Stomach (tissue), 9 donors: ENCODE data around the gene HIBADH. TPM values are rescaled to one million over a fixed set of nuclear protein-coding genes. Genes with fewer than 3 reads are reported as not detected.
A peak's percentile ranks its signal among the peaks of the same experiment; 100 is the strongest.

Experiments used
- DNase-seq, 2 donors: peaks; one replicate each; pipeline versions ENCODE4 v3.0.0 to v3.0.0-alpha.2; 2013 to 2019
- H3K27ac ChIP-seq, 5 donors: fragments of 200-600 bp in 4 of 5; sonication (generic) in 4 of 5; one replicate each; pipeline ENCODE4 v1.5.1; 2013 to 2019; ENCODE audit warnings: mild to moderate bottlenecking in 1 of 5, moderate library complexity in 1 of 5
- H3K27me3 ChIP-seq, 3 donors: fragments of 200-600 bp; sonication (generic); one replicate each; pipeline ENCODE4 v1.5.1; 2017 to 2019; ENCODE audit warnings: mixed run types in 1 of 3
- H3K36me3 ChIP-seq, 4 donors: fragments of 200-600 bp; sonication (generic); 1 replicate in 3 of 4; 2 replicates in 1 of 4; pipeline ENCODE4 v1.5.1; 2016 to 2019
- H3K4me1 ChIP-seq, 4 donors: fragments of 200-600 bp; sonication (generic); one replicate each; pipeline ENCODE4 v1.5.1; 2016 to 2019
- H3K4me3 ChIP-seq, 4 donors: fragments of 200-600 bp; sonication (generic) in 3 of 4; one replicate each; pipeline ENCODE4 v1.5.1; 2016 to 2019; ENCODE audit warnings: mild to moderate bottlenecking in 1 of 4
- H3K9me3 ChIP-seq, 4 donors: fragments of 200-600 bp; sonication (generic); one replicate each; pipeline ENCODE4 v1.5.1; 2016 to 2019
- EP300 ChIP-seq: sonication (generic); formaldehyde crosslinking; IDR thresholded peaks from one replicate; pipeline ENCODE4 v1.6.1; 2017; ENCODE audit warnings: antibody characterized with exemption
- POLR2A ChIP-seq, 4 donors: fragments of 450-650 bp; IDR thresholded peaks; one replicate each; pipeline ENCODE4 v1.6.1; 2016; ENCODE audit warnings: antibody characterized with exemption in 4 of 4, control low read depth in 2 of 4, mild to moderate bottlenecking in 1 of 4, moderate library complexity in 1 of 4
- POLR2AphosphoS5 ChIP-seq, 3 donors: sonication (generic); formaldehyde crosslinking; IDR thresholded peaks; one replicate each; pipeline ENCODE4 v1.6.1; 2016; ENCODE audit warnings: antibody characterized with exemption in 3 of 3
- WGBS, 5 donors: extraction: QIAGEN DNeasy Blood & Tissue Kit in 3 of 5; methylation state at CpG; one replicate each; pipeline versions ENCODE4 v1.1.5 to v1.1.7; 2013 to 2018; 5-methylcytosine and 5-hydroxymethylcytosine counted together
- intact Hi-C: fragments of 100-400 bp; cut with DNase I; formaldehyde crosslinking; loops from one replicate; pipeline ENCODE4 v1.15.1; 2023; ENCODE audit warnings: low total_unique reads
- polyA plus RNA-seq, 3 donors: library from polyadenylated mRNA; stranded (reverse); fragments of 200-250 nt; gene quantifications; one replicate each; pipeline ENCODE4 v1.2.3, GENCODE V29; 2013
- total RNA-seq, 5 donors: library from RNA; depleted of rRNA; stranded (reverse); fragments of >200 nt; gene quantifications; one replicate each; pipeline versions ENCODE4 v1.1.0 to v1.2.3, GENCODE V29; 2014 to 2016
- TF ChIP-seq, protein P1 (sequence below), 7 experiments: fragments of 450-650 bp in 4 of 7; fragments of 200-600 bp in 3 of 7; sonication (generic) in 3 of 7; IDR thresholded peaks; one replicate each; pipeline ENCODE4 v1.5.1; 2016 to 2019; ENCODE audit warnings: antibody characterized with exemption in 7 of 7, control low read depth in 2 of 7, mild to moderate bottlenecking in 1 of 7
- donor health status: healthy with polysubstance abuse.
- donor health status: Bipolar disorder and iron deficiency.
- donor health status: healthy.

Gene HIBADH
- total and polyA plus RNA-seq, 8 donors = 17.5 to 65.2 (median 45.8) TPM

DNA sequence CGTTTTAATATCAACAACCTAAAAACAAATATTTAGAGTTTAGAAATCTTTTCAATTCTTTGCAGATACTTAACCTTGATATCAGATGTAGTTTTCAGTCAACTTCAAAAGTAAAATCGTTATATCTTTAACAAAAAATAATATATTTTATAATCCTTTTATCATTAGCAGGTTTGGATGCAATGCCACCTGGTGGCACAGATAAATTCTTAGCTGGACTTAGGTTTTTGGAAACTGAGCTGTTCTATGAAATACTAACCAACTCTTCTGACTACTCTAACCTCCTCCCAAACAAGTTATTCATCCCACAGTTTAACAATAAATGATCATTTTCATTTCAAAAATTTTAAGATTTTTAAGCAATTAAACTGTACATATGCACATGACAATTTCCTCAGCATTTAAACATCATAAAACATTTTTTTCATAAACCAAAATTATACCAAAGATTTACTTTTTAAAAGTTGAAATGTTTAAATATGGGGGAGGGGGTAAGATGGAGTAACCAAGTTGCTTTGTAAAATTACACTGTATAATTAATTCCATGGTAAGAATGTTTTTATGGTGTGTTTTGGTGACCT lies 56.9 kb downstream of the HIBADH start:
- H3K36me3 ChIP-seq = no peaks in the 10 kb centered on the region
- H3K4me3 ChIP-seq = no peak overlapping the region
- WGBS, 5 donors = 18 to 38% (median 21%) methylated on average over 2 of the region's 2 CpGs
- H3K4me1 ChIP-seq = peaks cover 0 to 6% (median 1%) of the 10 kb centered on the region in 4 donors
- intact Hi-C loops = no loop called here
- H3K9me3 ChIP-seq = no peaks in the 10 kb centered on the region
- H3K27me3 ChIP-seq = no peaks in the 10 kb centered on the region
- TF ChIP-seq POLR2A (IDR thresholded peaks at IDR 0.05) = no peak
- TF ChIP-seq, protein P1, sequence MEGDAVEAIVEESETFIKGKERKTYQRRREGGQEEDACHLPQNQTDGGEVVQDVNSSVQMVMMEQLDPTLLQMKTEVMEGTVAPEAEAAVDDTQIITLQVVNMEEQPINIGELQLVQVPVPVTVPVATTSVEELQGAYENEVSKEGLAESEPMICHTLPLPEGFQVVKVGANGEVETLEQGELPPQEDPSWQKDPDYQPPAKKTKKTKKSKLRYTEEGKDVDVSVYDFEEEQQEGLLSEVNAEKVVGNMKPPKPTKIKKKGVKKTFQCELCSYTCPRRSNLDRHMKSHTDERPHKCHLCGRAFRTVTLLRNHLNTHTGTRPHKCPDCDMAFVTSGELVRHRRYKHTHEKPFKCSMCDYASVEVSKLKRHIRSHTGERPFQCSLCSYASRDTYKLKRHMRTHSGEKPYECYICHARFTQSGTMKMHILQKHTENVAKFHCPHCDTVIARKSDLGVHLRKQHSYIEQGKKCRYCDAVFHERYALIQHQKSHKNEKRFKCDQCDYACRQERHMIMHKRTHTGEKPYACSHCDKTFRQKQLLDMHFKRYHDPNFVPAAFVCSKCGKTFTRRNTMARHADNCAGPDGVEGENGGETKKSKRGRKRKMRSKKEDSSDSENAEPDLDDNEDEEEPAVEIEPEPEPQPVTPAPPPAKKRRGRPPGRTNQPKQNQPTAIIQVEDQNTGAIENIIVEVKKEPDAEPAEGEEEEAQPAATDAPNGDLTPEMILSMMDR (IDR thresholded peaks at IDR 0.05) = peak in 1 of 7 experiments; percentile 28
- peak in 1 of 2 donors; percentile 39 for DNase-seq
- H3K27ac ChIP-seq = no peak overlapping the region

DNA sequence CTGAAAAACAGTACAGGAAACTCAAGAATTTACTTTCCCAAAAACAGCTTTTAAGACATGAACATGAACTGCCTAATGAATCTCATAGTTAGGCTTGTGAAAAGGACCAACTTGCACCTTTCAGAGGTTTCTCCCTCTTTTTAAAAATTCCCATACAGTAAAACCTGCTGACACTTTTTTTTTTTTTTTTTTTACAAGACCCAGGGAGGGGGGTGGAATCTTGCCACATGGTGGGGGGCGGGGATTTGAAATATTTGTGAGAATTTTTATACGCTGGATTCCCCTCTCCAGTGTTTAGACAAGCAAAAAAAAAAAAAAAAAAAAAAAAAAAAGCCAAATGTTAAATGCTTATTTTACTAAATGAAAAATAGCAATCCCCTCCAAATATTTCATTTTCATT lies 57.4 kb downstream of the HIBADH start:
- no peaks in the 10 kb centered on the region for H3K27me3 ChIP-seq
- TF ChIP-seq, protein P1 (IDR thresholded peaks at IDR 0.05) = no peak
- TF ChIP-seq POLR2A (IDR thresholded peaks at IDR 0.05) (no peak), POLR2AphosphoS5 (IDR thresholded peaks at IDR 0.05) (no peak), EP300 (no peak)
- H3K9me3 ChIP-seq = no peaks in the 10 kb centered on the region
- no peak for DNase-seq
- no peak overlapping the region for H3K4me3 ChIP-seq
- 61 to 94% (median 87%) methylated on average over 2 of the region's 2 CpGs for WGBS, 5 donors
- no peak overlapping the region for H3K27ac ChIP-seq
- intact Hi-C loops = no loop called here
- H3K36me3 ChIP-seq = no peaks in the 10 kb centered on the region
- peaks cover 0 to 6% (median 1%) of the 10 kb centered on the region in 4 donors for H3K4me1 ChIP-seq

DNA sequence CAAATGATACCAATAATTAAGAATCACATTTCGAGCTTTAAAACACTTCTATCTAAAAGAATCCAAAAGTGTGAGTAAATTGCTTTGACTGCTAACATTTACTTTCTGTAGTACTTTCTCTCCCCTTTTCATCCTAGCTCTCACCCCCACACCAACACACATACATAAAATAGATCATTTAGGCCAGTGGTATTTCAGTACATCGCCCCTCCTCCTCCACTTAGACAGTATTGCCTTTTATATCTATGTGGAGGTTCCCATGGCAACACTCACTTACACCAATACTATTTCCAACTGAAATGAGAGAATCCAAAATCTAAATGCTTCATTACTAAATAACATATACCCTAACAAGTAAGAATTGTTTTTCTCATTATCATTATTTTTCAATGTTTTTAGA lies 58.9 kb downstream of the HIBADH start:
- DNase-seq = peak in 1 of 2 donors; percentile 7
- Histone ChIP-seq H3K9me3 (no peaks in the 10 kb centered on the region), H3K4me3 (no peak overlapping the region), H3K4me1 (peaks cover 0 to 6% (median 1%) of the 10 kb centered on the region in 4 donors), H3K27ac (no peak overlapping the region), H3K27me3 (no peaks in the 10 kb centered on the region), H3K36me3 (no peaks in the 10 kb centered on the region)
- TF ChIP-seq POLR2AphosphoS5 (IDR thresholded peaks at IDR 0.05) (no peak), EP300 (no peak), POLR2A (IDR thresholded peaks at IDR 0.05) (no peak)
- TF ChIP-seq, protein P1 (IDR thresholded peaks at IDR 0.05) = no peak
- intact Hi-C loops = no loop called here
- WGBS, 5 donors = 86 to 99% (median 94%) methylated on average over 2 of the region's 2 CpGs

DNA sequence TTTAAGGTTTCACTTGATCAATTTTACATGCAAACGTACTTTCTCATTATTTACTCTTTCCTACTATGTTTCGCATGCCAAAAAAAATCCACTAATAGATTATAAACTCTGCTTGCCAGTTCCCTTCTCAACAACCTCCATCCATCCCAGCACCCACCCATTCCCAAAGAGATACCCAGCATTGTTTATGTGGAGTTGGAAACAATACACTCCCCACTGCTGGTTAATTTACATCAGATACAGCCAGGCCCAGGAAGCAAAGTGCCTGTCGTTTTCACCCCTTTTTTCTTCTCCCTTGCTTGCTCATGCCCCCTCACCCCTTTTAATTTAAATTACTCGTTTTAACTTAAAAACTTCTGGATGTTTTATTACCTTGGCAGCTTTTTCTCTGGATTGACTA lies 59.9 kb downstream of the HIBADH start:
- no peak for DNase-seq
- TF ChIP-seq EP300 = no peak
- TF ChIP-seq POLR2A (IDR thresholded peaks at IDR 0.05) = no peak
- TF ChIP-seq, protein P1 (IDR thresholded peaks at IDR 0.05) = no peak
- TF ChIP-seq POLR2AphosphoS5 (IDR thresholded peaks at IDR 0.05) = no peak
- WGBS, 5 donors = 52 to 69% (median 63%) methylated on average over 4 of the region's 4 CpGs

More for the DNA sequence above, 59.9 kb downstream of the HIBADH start:
- peaks cover 0 to 6% (median 0%) of the 10 kb centered on the region in 4 donors for H3K4me1 ChIP-seq
- intact Hi-C loops = no loop called here
- H3K4me3 ChIP-seq = no peak overlapping the region
- H3K27ac ChIP-seq = no peak overlapping the region
- H3K36me3 ChIP-seq = no peaks in the 10 kb centered on the region
- no peaks in the 10 kb centered on the region for H3K9me3 ChIP-seq
- no peaks in the 10 kb centered on the region for H3K27me3 ChIP-seq
